Spinal cord (tissue), 10 donors: ENCODE measurements around the gene MORF4L2. TPM values are rescaled to one million over a fixed set of nuclear protein-coding genes. Genes with fewer than 3 reads are reported as not detected.

Source experiments
- DNase-seq, 6 donors: peaks; one replicate each; pipeline versions ENCODE4 v3.0.0 to v3.0.0-alpha.2; 2013 to 2015; ENCODE audit warnings: low spot score in 6 of 6, low read depth in 4 of 6
- H3K27ac ChIP-seq: one replicate; pipeline ENCODE4 v1.5.1; 2013; ENCODE audit warnings: low read depth, low read length, control low read depth
- H3K27me3 ChIP-seq: one replicate; pipeline ENCODE4 v1.6.1; 2013; ENCODE audit warnings: low read length; ENCODE audit not compliant: control insufficient read depth, insufficient read depth
- H3K36me3 ChIP-seq: one replicate; pipeline ENCODE4 v1.6.1; 2013; ENCODE audit warnings: low read length; ENCODE audit not compliant: control insufficient read depth, insufficient read depth
- H3K4me1 ChIP-seq: one replicate; pipeline ENCODE4 v1.6.1; 2013; ENCODE audit warnings: low read length; ENCODE audit not compliant: control insufficient read depth, insufficient read depth
- H3K4me3 ChIP-seq: one replicate; pipeline ENCODE4 v1.5.1; 2013; ENCODE audit warnings: low read depth, low read length, control low read depth
- H3K9me3 ChIP-seq: one replicate; pipeline ENCODE4 v1.6.1; 2013; ENCODE audit warnings: low read length; ENCODE audit not compliant: control insufficient read depth, insufficient read depth
- WGBS: methylation state at CpG from one replicate; pipeline ENCODE4 v1.1.5; 2013; ENCODE audit warnings: missing lambda C conversion rate; ENCODE audit not compliant: insufficient coverage; 5-methylcytosine and 5-hydroxymethylcytosine counted together
- long read RNA-seq, 4 donors: transcript quantifications; one replicate each; lab custom pipeline, GENCODE V29; 2026
- polyA plus RNA-seq, 2 donors: library from polyadenylated mRNA; unstranded; fragments of 120-200 nt; gene quantifications; one replicate each; pipeline ENCODE4 v1.2.1, GENCODE V29; 2013; ENCODE audit not compliant: insufficient read length in 2 of 2
- total RNA-seq, 2 donors: library from RNA; depleted of rRNA in 1 of 2; stranded (reverse); fragments of 120-200 nt in 1 of 2; fragments of >200 nt in 1 of 2; gene quantifications; one replicate each; pipeline versions ENCODE4 v1.2.3 to v1.2.4, GENCODE V29; 2013 to 2014
- donor health status: healthy.

The MORF4L2 gene
- total RNA-seq = 100 to 1,000 TPM; 365 to 391 TPM
- polyA plus RNA-seq = 100 to 1,000 TPM; 331 to 336 TPM
- long read RNA-seq, donor 1, transcript MORF4L2-203 (4 exons, 1,983 nt) = minor isoform, 11 of 109 reads
- long read RNA-seq, donor 1, transcript MORF4L2-212 (3 exons, 573 nt) = minor isoform, 8 of 109 reads
- long read RNA-seq, donor 1, transcript MORF4L2-210 (3 exons, 1,830 nt) = minor isoform, 17 of 109 reads
- long read RNA-seq, donor 1, transcript MORF4L2-215 (4 exons, 451 nt) = major isoform, 46 of 109 reads
- long read RNA-seq, donor 1, partial matches to known transcripts = 8 of 109 reads
- long read RNA-seq, donor 1, other reads (novel, unspliced or antisense) = 7 of 109 reads
- long read RNA-seq, donor 2, transcript MORF4L2-210 (3 exons, 1,830 nt) = minor isoform, 6 of 29 reads
- long read RNA-seq, donor 2, transcript MORF4L2-215 (4 exons, 451 nt) = major isoform, 10 of 29 reads
- long read RNA-seq, donor 2, transcript MORF4L2-203 (4 exons, 1,983 nt) = minor isoform, 7 of 29 reads
- long read RNA-seq, donor 2, partial matches to known transcripts = 0 of 29 reads
- long read RNA-seq, donor 2, other reads (novel, unspliced or antisense) = 0 of 29 reads
- long read RNA-seq, donor 3, transcript MORF4L2-210 (3 exons, 1,830 nt) = minor isoform, 11 of 61 reads
- long read RNA-seq, donor 3, transcript MORF4L2-215 (4 exons, 451 nt) = major isoform, 33 of 61 reads
- long read RNA-seq, donor 3, transcript MORF4L2-203 (4 exons, 1,983 nt) = minor isoform, 8 of 61 reads
- long read RNA-seq, donor 3, partial matches to known transcripts = 0 of 61 reads
- long read RNA-seq, donor 3, other reads (novel, unspliced or antisense) = 0 of 61 reads
- long read RNA-seq, donor 4, transcript MORF4L2-215 (4 exons, 451 nt) = major isoform, 56 of 140 reads
- long read RNA-seq, donor 4, transcript MORF4L2-203 (4 exons, 1,983 nt) = minor isoform, 18 of 140 reads
- long read RNA-seq, donor 4, transcript MORF4L2-201 (4 exons, 1,824 nt) = minor isoform, 14 of 140 reads
- long read RNA-seq, donor 4, transcript MORF4L2-212 (3 exons, 573 nt) = minor isoform, 10 of 140 reads
- long read RNA-seq, donor 4, partial matches to known transcripts = 16 of 140 reads
- long read RNA-seq, donor 4, other reads (novel, unspliced or antisense) = 5 of 140 reads

DNA sequence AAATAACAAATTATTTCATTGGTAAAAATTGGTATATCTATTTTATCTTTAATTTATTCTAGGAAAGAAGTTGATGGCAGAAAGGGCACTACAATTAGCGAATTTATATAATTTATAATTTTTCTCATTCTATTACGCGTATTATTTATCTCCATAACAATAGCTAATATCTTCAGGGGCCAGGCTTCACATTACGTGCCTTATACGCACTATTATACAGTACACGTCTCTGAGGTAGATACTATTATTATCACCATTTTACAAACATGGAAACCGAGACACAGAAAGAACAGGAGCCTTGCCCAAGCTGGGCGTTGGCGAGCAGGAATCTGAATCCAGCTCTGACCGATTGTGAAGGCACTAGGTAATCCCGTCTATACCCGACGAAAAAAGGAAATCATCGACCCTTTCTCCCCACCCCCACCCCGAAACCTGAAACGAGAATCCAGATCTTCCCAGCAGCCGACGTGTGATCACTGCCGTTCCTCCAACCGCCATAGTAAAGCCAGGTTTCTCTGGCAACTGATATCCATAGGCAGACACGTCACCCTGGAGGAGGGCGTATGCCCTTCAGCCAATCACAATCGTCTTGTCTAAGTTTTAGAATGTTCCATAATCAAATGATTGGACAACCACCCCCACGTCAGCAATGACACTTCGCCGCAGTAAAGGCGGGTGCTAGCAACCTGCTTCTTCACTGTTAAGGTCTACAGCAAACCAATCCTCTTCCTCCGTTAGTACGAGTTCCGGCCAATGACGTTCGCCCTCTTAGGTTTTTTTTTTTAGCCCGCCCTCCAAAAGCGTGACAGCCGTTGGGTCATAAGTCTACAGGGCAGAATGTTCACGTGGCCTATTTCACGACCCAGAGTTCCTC is at the start of gene MORF4L2:
TSS of gene MORF4L2 (minus strand) at position 501 of the 874 bp plus-strand sequence. CDS start 9,672 bp downstream, outside the sequence.
- 25% methylated on average over 31 of the region's 37 CpGs for WGBS
- peak within 1 kb of the TSS; percentile 99 for H3K27ac ChIP-seq
- H3K4me3 ChIP-seq = peak within 1 kb of the TSS; percentile 83
- H3K27me3 ChIP-seq = peaks cover 11% of the 10 kb centered on the region
- peak; percentile 76 to 99 (median 86) for DNase-seq
- no peaks in the 10 kb centered on the region for H3K4me1 ChIP-seq
- H3K36me3 ChIP-seq = peaks cover 4% of the 10 kb centered on the region
- H3K9me3 ChIP-seq = no peaks in the 10 kb centered on the region

- peaks cover 9% of the 10 kb centered on the region for H3K27me3 ChIP-seq
- 46% methylated on average over 3 of the region's 4 CpGs for WGBS
- no peaks in the 10 kb centered on the region for H3K36me3 ChIP-seq
- H3K4me1 ChIP-seq = no peaks in the 10 kb centered on the region
- no peak overlapping the region for H3K27ac ChIP-seq
- H3K9me3 ChIP-seq = no peaks in the 10 kb centered on the region
- no peak for DNase-seq
- no peak overlapping the region for H3K4me3 ChIP-seq
Measured at GRCh38 chrX:103734125-103734760, 47.7 kb upstream of the MORF4L2 start.

GRCh38 chrX:103733017-103733416 is 46.5 kb upstream of the MORF4L2 start:
- no peaks in the 10 kb centered on the region for H3K36me3 ChIP-seq
- H3K4me3 ChIP-seq = no peak overlapping the region
- peaks cover 8% of the 10 kb centered on the region for H3K4me1 ChIP-seq
- no peaks in the 10 kb centered on the region for H3K9me3 ChIP-seq
- H3K27ac ChIP-seq = no peak overlapping the region
- DNase-seq = no peak
- no CpG with 5 or more reads among the region's 1 CpG for WGBS
- peaks cover 12% of the 10 kb centered on the region for H3K27me3 ChIP-seq

DNA sequence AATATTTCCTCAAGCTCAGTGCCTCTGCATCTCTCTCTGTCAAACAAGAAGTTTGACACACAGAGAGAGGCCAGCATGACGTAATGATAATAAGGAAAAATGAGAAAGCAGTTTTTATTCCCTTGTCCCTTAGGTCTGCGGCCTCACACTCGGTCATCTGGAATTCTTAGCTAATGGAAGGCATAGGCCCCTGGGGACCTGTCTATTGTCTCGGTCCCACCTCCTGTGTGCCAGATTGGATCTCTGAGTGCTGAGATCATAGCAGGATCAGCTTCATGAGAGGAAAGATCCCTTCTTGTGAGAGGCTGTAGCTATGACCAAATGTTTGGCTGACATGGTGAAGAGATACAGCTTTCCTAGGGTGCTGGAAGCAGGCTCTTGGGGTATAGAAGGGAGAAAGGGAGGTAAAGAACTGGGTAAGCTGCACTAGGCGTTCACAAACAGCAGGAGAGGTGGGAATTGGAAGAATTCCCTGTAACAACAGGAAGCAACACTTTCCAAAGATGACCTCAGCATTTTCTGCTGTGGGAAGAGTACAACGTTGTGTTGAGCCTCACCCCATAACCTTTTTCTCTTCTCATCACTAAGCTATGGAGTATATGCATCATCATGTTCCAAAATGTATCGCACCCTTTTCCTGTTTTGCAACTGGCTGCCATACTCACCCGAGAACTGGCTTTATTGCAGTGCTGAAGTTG is 44.4 kb upstream of the MORF4L2 start:
- peak in 1 of 6 donors; percentile 23 for DNase-seq
- Histone ChIP-seq H3K9me3 (no peaks in the 10 kb centered on the region), H3K4me3 (no peak overlapping the region), H3K27me3 (peaks cover 23% of the 10 kb centered on the region), H3K27ac (no peak overlapping the region), H3K36me3 (no peaks in the 10 kb centered on the region), H3K4me1 (peaks cover 13% of the 10 kb centered on the region)
- 34% methylated on average over 5 of the region's 8 CpGs for WGBS

- H3K4me1 ChIP-seq = peaks cover 13% of the 10 kb centered on the region
- DNase-seq = no peak
- H3K9me3 ChIP-seq = no peaks in the 10 kb centered on the region
- peaks cover 23% of the 10 kb centered on the region for H3K27me3 ChIP-seq
- H3K4me3 ChIP-seq = no peak overlapping the region
- 92% methylated on average over 2 of the region's 3 CpGs for WGBS
- H3K36me3 ChIP-seq = no peaks in the 10 kb centered on the region
- H3K27ac ChIP-seq = no peak overlapping the region
Measured at GRCh38 chrX:103730147-103730795, 43.8 kb upstream of the MORF4L2 start.

DNA sequence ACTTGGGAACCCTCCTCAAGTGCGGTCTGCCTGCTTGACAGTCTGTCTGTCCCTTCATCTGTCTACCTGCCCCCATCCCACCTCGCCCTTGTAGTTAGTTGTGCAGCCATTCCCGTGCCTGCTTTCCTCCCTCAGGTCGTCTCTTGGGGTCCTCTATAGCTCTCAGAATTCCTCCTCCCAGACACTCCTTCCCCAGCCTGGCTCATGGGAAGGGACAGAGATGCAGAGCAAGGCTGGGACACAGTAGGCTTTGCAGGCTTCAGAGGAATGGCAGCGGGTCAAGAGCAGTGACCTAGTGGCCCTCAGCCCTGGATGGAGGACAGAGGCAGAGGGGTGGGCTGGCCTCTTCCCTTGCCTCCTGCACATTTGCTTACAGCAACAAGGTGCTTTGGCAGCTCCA is 42.5 kb upstream of the MORF4L2 start:
- Histone ChIP-seq H3K4me1 (peaks cover 13% of the 10 kb centered on the region), H3K27ac (no peak overlapping the region), H3K9me3 (no peaks in the 10 kb centered on the region), H3K36me3 (no peaks in the 10 kb centered on the region), H3K27me3 (peaks cover 27% of the 10 kb centered on the region), H3K4me3 (no peak overlapping the region)
- DNase-seq = no peak
- 51% methylated on average over 3 of the region's 5 CpGs for WGBS

DNA sequence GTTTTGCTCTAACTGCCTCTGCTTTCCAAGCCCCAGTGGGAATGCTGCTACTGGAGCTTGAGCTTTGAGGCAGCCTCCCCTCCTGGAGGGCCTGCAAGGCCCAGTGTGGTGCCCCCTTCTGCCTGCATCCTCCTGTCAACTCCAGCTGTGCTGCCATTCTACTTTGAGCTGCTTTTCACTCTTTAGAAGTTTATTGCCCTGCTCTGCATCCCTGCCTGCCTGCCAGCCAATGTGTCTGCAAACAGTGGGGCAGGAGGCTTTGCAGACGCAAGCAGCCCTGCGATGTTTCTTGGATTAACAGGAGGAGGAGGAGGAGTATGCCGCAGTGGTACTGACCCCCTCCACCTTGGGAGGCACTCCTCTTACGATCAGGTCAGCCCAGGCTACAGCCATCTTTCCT is 40.6 kb upstream of the MORF4L2 start:
- no CpG with 5 or more reads among the region's 4 CpGs for WGBS
- Histone ChIP-seq H3K27me3 (peaks cover 28% of the 10 kb centered on the region), H3K4me1 (peaks cover 13% of the 10 kb centered on the region), H3K27ac (no peak overlapping the region), H3K36me3 (no peaks in the 10 kb centered on the region), H3K9me3 (no peaks in the 10 kb centered on the region), H3K4me3 (no peak overlapping the region)
- DNase-seq = no peak

- Histone ChIP-seq H3K4me1 (peaks cover 13% of the 10 kb centered on the region), H3K4me3 (no peak overlapping the region), H3K9me3 (no peaks in the 10 kb centered on the region), H3K36me3 (no peaks in the 10 kb centered on the region), H3K27ac (no peak overlapping the region), H3K27me3 (peaks cover 29% of the 10 kb centered on the region)
- WGBS = 70% methylated on average over 5 of the region's 5 CpGs
- no peak for DNase-seq
Measured at GRCh38 chrX:103726477-103726876, 40.0 kb upstream of the MORF4L2 start.
